Cardiac muscle cell (in vitro differentiated cells and primary cell): Measurements from ENCODE around the gene NFASC. TPM values are rescaled to one million over a fixed set of nuclear protein-coding genes. Genes with fewer than 3 reads are reported as not detected.

ENCODE experiments used
- DNase-seq, 2 donors: peaks; one replicate each; pipeline versions ENCODE4 v3.0.0 to v3.0.0-alpha.2; 2010 to 2017; ENCODE audit warnings: low read depth in 1 of 2, low spot score in 1 of 2
- H3K27ac ChIP-seq: fragments of 200-600 bp; sonication (generic); 2 replicates; pipeline ENCODE4 v1.5.1; 2016
- H3K27me3 ChIP-seq: fragments of 200-600 bp; sonication (generic); 2 replicates; pipeline ENCODE4 v1.6.0; 2016; ENCODE audit warnings: control low read depth
- H3K36me3 ChIP-seq: fragments of 200-600 bp; sonication (generic); 2 replicates; pipeline ENCODE4 v1.5.1; 2016; ENCODE audit warnings: control low read depth
- H3K4me1 ChIP-seq: fragments of 200-600 bp; sonication (generic); 2 replicates; pipeline ENCODE4 v1.8.1; 2017; ENCODE audit warnings: low read depth, mild to moderate bottlenecking, mixed run types
- H3K4me3 ChIP-seq: fragments of 200-600 bp; sonication (generic); 2 replicates; pipeline ENCODE4 v1.5.1; 2016; ENCODE audit warnings: mild to moderate bottlenecking
- H3K9me3 ChIP-seq: fragments of 200-600 bp; sonication (generic); 2 replicates; pipeline ENCODE4 v1.5.1; 2017; ENCODE audit warnings: low read depth, mild to moderate bottlenecking, control low read depth
- polyA plus RNA-seq: library from polyadenylated mRNA; unstranded; fragments of >200 nt; fragmentation: Nextera tagmentation; extraction: Ambion mirVana; gene quantifications from 2 replicates; pipeline ENCODE4 v1.2.1, GENCODE V29; 2016
- total RNA-seq: library from RNA; depleted of rRNA; stranded (reverse); fragments of >200 nt; gene quantifications from 2 replicates; pipeline ENCODE4 v1.2.3, GENCODE V29; 2016
- TF ChIP-seq, protein P1 (sequence below): IDR thresholded peaks from 2 replicates; pipeline ENCODE4 v1.5.1; 2012; ENCODE audit warnings: low read depth, mild to moderate bottlenecking, low read length

Gene NFASC
- total and polyA plus RNA-seq, 2 experiments from 2014 or later, result 0.63 TPM; not detected in 1

DNA sequence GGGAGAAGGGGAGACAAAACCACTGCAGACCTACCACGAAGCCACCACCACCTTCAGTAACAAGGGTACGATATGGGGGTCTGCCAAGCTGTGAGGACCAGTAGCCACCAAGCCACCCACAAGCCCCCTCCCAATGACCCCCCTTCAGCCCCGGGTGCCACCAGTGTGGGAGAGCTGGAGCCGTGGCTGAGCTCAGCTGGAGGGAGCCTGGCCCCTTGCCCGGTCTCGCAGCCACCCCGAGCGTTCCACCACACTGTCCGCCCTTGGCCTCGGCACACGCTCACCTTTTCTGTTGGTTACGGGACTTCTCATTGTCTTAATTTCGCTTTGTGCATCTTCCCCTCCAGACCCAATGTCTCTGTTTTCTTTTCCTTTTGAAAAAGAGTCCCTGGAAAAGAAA lies 145.9 kb downstream of the NFASC start:
- Histone ChIP-seq H3K4me3 (no peak overlapping the region), H3K36me3 (no peaks in the 10 kb centered on the region), H3K9me3 (no peaks in the 10 kb centered on the region), H3K4me1 (no peaks in the 10 kb centered on the region), H3K27me3 (peaks cover 3% of the 10 kb centered on the region), H3K27ac (no peak overlapping the region)
- no peak for DNase-seq
- TF ChIP-seq, protein P1, sequence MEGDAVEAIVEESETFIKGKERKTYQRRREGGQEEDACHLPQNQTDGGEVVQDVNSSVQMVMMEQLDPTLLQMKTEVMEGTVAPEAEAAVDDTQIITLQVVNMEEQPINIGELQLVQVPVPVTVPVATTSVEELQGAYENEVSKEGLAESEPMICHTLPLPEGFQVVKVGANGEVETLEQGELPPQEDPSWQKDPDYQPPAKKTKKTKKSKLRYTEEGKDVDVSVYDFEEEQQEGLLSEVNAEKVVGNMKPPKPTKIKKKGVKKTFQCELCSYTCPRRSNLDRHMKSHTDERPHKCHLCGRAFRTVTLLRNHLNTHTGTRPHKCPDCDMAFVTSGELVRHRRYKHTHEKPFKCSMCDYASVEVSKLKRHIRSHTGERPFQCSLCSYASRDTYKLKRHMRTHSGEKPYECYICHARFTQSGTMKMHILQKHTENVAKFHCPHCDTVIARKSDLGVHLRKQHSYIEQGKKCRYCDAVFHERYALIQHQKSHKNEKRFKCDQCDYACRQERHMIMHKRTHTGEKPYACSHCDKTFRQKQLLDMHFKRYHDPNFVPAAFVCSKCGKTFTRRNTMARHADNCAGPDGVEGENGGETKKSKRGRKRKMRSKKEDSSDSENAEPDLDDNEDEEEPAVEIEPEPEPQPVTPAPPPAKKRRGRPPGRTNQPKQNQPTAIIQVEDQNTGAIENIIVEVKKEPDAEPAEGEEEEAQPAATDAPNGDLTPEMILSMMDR, result no peak

DNA sequence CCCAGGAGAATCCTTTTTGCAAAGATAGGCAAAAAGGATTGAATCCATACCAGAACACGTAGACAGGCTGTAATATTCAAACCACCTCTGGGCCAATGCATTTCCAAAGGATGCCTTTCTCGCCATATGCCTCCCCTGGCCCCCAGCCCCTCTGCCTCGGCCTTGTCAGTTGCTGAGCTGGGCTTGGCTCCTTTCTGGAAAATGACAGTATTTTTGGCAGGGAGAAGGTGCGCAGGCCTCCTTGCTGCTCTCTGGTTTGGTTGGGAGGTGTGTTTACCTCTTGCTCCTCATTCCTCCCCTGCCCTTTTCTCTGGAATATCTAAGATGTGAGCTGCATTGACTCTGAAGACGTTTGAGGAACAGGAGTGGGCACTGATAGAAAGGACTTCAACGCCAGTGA lies 146.3 kb downstream of the NFASC start:
- no peak for DNase-seq
- peaks cover 3% of the 10 kb centered on the region for H3K27me3 ChIP-seq
- no peak overlapping the region for H3K4me3 ChIP-seq
- no peaks in the 10 kb centered on the region for H3K36me3 ChIP-seq
- no peaks in the 10 kb centered on the region for H3K4me1 ChIP-seq
- H3K27ac ChIP-seq, result no peak overlapping the region
- TF ChIP-seq, protein P1, result no peak
- no peaks in the 10 kb centered on the region for H3K9me3 ChIP-seq

DNA sequence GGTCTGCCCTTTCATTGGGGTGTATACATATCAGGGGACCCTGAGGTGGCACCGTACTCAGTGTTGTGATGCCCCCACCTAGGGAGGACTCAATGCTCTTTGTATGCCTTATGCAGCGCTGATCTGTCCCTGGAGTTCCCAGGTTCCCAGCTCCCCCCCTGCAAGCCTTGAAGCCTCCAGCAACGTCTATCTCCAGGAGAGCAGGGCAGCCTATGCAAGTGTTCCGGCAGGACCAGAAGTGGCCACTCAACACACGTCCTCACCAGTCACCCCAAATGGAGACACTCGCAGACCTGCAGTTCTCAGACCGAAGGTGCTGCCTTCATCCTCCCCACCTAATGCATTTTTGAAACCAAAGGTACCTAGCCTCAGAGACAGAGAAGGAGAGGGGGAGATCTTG lies 147.1 kb downstream of the NFASC start:
- Histone ChIP-seq H3K9me3 (no peaks in the 10 kb centered on the region), H3K36me3 (no peaks in the 10 kb centered on the region), H3K4me3 (no peak overlapping the region), H3K27me3 (peaks cover 3% of the 10 kb centered on the region), H3K4me1 (no peaks in the 10 kb centered on the region), H3K27ac (no peak overlapping the region)
- DNase-seq, result no peak
- TF ChIP-seq, protein P1, result no peak

- Histone ChIP-seq H3K27me3 (peaks cover 3% of the 10 kb centered on the region), H3K27ac (no peak overlapping the region), H3K4me3 (no peak overlapping the region), H3K9me3 (no peaks in the 10 kb centered on the region), H3K4me1 (no peaks in the 10 kb centered on the region), H3K36me3 (no peaks in the 10 kb centered on the region)
- no peak for DNase-seq
- TF ChIP-seq, protein P1, result no peak
These were observed 147.7 kb downstream of the NFASC start for GRCh38 chr1:205018381-205018780.

DNA sequence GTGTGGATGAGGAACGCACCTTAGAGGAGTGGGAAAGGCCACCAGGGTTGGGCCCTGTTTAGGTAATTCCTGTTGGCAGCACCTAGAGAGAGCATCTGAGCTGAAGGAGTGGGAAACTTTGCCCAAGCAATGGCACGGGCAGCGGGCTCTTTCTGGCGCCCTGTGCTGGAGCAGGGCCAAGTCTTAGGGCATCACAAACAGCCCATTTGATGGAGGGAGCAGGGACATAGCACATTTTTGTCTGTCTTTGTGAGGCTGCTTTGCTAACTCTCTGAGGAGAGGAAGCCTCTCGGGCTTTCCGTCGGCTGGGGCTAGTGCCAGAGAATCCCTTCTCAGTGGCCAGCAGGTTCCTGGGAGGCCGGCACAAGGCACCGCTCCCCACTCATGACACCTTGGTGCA lies 149.8 kb downstream of the NFASC start:
- Histone ChIP-seq H3K4me1 (no peaks in the 10 kb centered on the region), H3K9me3 (no peaks in the 10 kb centered on the region), H3K4me3 (no peak overlapping the region), H3K27me3 (peaks cover 3% of the 10 kb centered on the region), H3K36me3 (no peaks in the 10 kb centered on the region), H3K27ac (no peak overlapping the region)
- DNase-seq, result no peak
- TF ChIP-seq, protein P1, result no peak

DNA sequence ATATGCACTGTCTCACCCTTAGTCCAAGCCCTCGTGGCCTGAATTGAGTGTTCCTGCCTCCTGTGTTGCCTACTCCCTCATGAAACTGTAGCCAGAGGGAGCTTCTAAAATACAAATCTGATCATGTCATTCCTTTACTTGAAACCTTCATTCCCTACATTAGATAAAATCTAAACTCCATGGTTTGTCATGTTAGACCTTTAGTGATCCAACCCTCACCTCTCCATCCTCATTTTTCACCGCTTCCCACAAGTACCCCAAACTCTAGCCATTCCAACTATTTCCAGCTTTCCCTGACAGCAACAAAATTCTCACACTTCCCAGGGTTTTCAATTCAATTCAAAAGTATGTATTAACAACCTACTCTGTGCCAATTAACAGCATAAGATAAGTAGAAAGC lies 154.0 kb downstream of the NFASC start:
- Histone ChIP-seq H3K9me3 (no peaks in the 10 kb centered on the region), H3K27ac (no peak overlapping the region), H3K36me3 (no peaks in the 10 kb centered on the region), H3K4me1 (no peaks in the 10 kb centered on the region), H3K27me3 (no peaks in the 10 kb centered on the region), H3K4me3 (no peak overlapping the region)
- TF ChIP-seq, protein P1, result no peak
- no peak for DNase-seq
